ENCODE measurements around the gene RASSF9.

DNA sequence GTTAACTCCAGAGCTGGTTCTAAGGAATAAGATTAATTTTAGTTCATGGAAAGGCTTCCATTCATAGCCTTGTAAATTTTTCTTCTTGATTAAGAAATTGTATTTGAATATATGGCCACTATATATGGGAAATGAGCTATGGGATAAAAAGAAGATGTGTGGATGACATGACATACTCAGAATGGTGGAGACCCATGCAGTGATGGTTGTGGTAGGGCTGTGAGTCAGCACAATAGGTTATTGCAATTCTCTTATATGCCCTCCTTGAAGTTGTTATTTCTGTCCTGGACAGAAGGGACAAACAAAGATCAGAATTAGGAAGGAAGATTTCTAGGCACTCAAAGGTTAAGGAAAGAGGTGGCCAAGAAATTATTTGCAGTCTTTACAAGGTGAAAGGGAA is 21.5 kb downstream of the RASSF9 start:
- TF ChIP-seq POLR2A (IDR thresholded peaks at IDR 0.05) = no peak
- TF ChIP-seq CTCF (IDR thresholded peaks at IDR 0.05) = no peak
